Stimulated activated CD4-positive, alpha-beta T cell treated with anti-CD3 and anti-CD28 coated beads, Interleukin-1b, Interleukin-23, amount 100 ng/mL, for 24 hours (primary cell): ENCODE results near the gene UGGT1.

Experiments
- DNase-seq, 4 experiments: peaks; one replicate each; pipeline ENCODE4 v3.0.0-alpha.2; 2020; ENCODE audit warnings: low read depth in 4 of 4, low spot score in 1 of 4

Gene UGGT1

GRCh38 chr2:128105072-128105471 lies 14.1 kb downstream of the UGGT1 start:
- DNase-seq, result no peak

- no peak for DNase-seq
Observed at GRCh38 chr2:128108166-128108565, 17.2 kb downstream of the UGGT1 start.

- no peak for DNase-seq
Observed at GRCh38 chr2:128109243-128109642, 18.2 kb downstream of the UGGT1 start.

- no peak for DNase-seq
Observed at GRCh38 chr2:128115921-128116623, 25.1 kb downstream of the UGGT1 start.

GRCh38 chr2:128134573-128134972 lies 43.6 kb downstream of the UGGT1 start:
- no peak for DNase-seq

GRCh38 chr2:128137094-128137616 lies 46.2 kb downstream of the UGGT1 start:
- no peak for DNase-seq

- DNase-seq, result no peak
Observed at GRCh38 chr2:128139624-128140023, 48.6 kb downstream of the UGGT1 start.

- DNase-seq, result no peak
Observed at GRCh38 chr2:128145651-128146050, 54.7 kb downstream of the UGGT1 start.

- DNase-seq, result no peak
Observed at GRCh38 chr2:128153786-128154185, 62.8 kb downstream of the UGGT1 start.

- DNase-seq, result no peak
Observed at GRCh38 chr2:128154225-128154624, 63.2 kb downstream of the UGGT1 start.

GRCh38 chr2:128155970-128156369 lies 65.0 kb downstream of the UGGT1 start:
- DNase-seq, result no peak

- DNase-seq, result no peak
Observed at GRCh38 chr2:128156812-128157211, 65.8 kb downstream of the UGGT1 start.

- no peak for DNase-seq
Observed at GRCh38 chr2:128157644-128158043, 66.6 kb downstream of the UGGT1 start.

GRCh38 chr2:128158176-128158575 lies 67.2 kb downstream of the UGGT1 start:
- DNase-seq, result no peak

- no peak for DNase-seq
Observed at GRCh38 chr2:128159437-128159836, 68.4 kb downstream of the UGGT1 start.

- DNase-seq, result no peak
Observed at GRCh38 chr2:128160616-128161275, 69.7 kb downstream of the UGGT1 start.

- DNase-seq, result no peak
Observed at GRCh38 chr2:128162266-128162665, 71.3 kb downstream of the UGGT1 start.

GRCh38 chr2:128164311-128164710 lies 73.3 kb downstream of the UGGT1 start:
- DNase-seq, result no peak

GRCh38 chr2:128166746-128167353 lies 75.8 kb downstream of the UGGT1 start:
- no peak for DNase-seq

- no peak for DNase-seq
Observed at GRCh38 chr2:128169094-128169493, 78.1 kb downstream of the UGGT1 start.

GRCh38 chr2:128169497-128169896 lies 78.5 kb downstream of the UGGT1 start:
- DNase-seq, result no peak
